Stimulated activated naive CD4-positive, alpha-beta T cell treated with Interleukin-2 at 50 U/mL for 16 hours (primary cell): ENCODE data around the gene GALNT10.
"Not testable (repeated sequence)": the region's sequence is repeated elsewhere in the genome, so short reads cannot be mapped to it uniquely, and the experiment has no call there.

ENCODE experiments used
- DNase-seq: peaks from one replicate; lab custom pipeline; 2025; lab: John Stamatoyannopoulos, UW

The GALNT10 gene

DNA sequence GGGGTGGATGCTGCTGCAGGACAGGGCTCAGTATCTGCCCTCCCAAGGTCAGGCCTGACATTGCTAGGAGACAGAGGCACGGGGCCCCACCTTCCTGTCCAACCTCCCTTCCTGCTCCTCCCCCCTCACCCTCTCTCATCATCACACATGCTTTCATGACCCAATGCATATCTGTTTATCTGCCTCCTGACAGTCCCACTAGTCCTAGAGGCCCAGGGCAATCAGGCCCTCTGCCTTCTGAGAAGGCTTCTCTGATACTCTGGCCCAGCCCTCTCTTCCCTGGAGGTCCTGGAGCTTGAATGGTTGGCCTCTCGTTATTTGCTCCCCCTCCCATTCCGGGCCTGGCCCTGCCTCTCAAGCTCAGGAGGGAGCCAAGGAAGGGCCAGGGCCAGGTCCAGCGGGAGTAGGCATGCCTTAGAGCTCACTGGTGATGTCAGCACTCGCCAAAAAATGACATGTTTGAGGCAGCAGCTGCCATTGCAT is 164.6 kb downstream of the GALNT10 start:
- no peak for DNase-seq

DNA sequence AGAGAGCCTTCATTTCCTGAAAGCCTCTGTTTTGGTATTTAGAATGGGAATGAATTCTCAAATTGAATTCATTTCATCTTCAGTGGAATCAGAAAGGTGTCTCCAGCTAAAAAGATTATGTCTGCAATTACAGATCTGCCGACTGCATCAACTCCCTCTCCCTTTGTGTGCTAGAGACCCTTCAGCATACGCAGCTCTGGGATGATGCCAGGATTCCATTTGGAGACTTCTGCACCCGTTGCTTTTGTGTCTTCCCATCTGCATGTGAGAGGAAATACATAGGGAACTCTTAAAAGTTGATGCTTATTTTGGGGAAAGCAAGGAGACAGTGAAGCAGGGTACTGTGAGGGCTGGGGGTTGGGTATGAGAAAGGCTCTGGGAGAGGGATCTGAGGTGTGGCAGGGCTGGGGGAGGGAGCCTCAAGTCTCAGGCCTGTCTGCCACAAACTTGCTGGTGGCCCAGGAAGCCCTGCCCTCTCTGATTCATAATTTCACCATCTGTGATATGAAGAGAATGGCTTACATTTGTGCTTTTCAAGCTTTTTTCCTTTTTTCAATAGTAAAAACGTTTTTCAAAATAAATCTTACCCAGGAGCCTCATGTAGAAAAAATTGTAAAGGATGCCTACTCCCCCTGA is 165.6 kb downstream of the GALNT10 start:
- DNase-seq: no peak

DNA sequence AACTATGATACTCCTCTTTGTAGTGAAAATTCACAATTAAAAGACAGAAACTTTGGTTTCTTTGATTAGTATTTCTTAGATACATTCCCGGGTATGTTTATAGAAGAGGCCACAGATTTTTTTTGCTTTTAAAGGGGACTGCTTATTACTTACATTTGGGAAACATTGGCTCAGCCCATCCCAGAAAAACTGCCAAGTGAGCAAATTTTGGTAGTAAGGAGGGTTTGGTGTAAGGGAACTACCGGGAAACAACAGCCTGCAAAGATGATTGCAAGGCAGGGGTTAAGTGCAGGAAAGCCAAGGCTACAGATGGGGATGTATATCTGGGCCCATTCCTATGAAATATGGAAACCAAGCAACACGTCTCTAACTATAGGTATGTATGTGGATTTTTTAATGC is 166.4 kb downstream of the GALNT10 start:
- DNase-seq: no peak

DNA sequence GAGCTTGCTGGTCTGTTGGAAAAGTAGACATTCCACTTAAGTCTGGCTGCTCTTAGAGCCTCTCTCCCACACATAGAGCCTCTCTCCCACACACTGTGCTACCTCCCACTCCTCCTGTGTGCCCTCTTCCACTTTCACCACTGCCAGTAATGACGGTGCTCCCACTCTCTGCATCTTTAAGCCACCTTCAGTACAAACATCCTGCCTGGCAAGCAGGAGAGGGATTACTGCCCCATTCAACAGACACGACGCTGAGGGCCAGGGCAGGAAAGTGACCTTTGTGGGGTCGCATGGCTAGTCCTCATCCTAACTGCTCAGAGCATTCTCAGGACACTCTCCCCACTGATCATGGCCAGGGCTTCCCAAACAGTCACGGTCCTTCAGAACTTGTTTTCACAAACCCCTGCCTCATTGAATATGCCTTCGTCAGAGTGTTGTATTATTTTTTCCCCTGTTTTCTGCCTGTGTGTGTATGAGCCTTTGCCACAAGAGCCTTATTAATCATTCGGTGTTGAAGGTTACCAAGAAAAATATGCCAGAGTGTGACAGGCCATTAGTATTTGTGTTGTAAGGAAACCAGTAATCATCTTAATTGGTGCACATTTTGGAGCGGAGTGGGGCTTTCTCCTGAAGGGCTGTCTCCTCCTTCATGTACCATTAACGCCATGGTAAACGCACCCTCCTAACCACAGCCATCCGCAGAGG is 168.1 kb downstream of the GALNT10 start:
- no peak for DNase-seq

DNA sequence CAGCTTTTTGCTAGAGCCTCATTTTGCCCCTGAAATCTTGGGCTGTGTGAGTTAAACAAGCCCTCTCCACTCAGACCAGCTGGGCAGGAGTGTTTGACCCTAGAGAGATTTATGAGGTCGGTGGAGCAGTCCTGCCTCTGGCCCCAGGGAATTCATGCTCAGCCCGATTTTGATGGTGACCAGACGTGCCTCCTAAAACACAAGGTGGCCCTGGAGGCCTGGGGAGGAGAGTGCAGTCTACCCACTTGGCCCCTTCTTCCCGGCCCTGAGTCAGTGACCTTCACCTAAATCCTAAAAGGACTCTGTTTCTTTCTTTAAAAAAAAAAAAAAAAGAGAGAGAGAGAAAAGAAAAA is 168.7 kb downstream of the GALNT10 start:
- no peak for DNase-seq

DNA sequence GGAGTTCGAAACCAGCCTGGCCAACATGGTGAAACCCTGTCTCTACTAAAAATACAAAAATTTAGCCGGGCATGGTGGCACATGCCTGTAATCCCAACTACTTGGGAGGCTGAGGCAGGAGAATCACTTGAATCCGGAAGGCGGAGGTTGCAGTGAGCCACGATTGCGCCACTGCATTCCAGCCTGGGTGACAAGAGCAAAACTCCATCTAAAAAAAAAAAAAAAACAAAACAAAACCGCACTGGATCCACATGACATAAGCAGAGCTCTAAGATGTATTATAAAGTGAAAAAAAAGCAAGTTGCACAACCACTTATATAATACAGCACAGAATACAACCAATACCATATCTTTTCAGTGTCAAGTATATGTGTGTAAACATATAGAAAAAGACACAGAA is 169.7 kb downstream of the GALNT10 start:
- DNase-seq: not testable (repeated sequence)

DNA sequence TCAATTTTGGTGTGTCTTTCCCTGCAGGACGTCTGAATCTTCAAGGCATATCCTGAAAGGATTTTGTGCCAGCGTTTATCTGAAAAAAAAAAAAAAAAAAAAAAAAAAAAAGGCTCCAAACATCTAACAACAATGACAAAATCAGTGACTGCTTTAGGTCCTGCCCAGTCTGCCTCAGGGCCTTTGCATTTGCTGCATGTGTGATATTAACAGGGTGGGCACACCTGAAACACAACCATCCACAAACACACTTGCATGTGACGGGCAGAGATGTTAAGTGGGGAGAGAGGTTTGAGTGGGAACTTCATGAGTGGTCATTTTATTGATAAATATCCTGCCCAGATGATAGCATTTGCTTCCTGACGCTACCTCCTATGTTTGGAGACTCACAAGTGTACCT is 172.9 kb downstream of the GALNT10 start:
- DNase-seq: no peak

DNA sequence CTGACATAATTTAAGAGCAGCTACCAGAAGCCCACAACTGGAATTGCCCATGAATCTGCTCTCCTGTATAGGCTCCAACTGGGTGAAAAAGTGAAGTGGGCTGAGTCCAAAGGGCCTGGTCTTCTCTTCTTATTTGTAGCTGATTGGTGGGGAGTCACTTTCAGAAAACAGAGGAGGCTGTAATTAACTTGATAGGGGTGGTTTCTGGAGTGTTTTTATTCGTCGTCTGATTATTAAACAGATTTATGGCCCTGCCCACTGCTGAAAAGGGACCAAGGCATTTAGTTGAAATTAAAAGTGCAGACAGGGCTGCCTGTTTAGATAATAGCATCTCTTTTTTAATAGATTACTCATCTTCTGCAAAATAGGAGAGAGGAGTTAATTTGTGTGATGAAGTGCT is 174.2 kb downstream of the GALNT10 start:
- no peak for DNase-seq

DNA sequence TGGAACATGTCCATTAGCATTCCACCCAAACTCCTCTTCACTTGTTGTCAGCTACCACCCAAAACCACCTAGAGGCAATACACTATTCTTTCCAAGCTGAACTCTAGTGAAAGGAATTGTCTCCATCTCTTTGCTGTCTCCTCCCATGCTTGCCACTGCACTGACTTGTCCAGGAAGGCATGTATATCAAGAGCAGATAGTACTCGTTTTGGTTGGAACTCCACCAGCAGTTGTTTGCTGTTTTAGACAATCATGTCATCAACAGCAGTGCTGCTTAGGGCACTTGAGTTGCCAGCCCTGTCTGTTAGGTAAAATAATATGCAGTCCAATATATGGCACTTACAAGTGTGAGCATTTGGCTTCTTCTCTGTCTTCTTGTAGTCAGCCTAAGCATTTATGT is 175.3 kb downstream of the GALNT10 start:
- no peak for DNase-seq

DNA sequence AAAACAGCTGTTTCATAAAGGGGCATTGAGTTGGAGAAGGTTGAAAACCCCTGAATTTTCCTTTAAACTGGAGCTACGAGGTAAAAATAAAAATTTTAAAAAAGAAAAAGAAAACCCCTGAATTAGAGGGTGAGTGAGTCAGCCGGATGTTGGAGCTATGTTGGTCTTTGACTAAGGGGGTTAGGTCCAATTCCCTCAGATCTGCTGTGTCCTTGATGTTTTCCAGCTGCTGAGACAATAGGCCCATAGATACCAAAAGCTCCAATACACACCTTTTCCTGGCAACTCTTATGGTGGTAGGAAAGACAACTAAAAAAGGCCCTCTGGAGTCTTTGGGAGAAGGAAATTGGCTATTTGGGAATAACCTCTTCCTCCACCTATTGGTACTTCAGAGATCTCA is 175.8 kb downstream of the GALNT10 start:
- no peak for DNase-seq

DNA sequence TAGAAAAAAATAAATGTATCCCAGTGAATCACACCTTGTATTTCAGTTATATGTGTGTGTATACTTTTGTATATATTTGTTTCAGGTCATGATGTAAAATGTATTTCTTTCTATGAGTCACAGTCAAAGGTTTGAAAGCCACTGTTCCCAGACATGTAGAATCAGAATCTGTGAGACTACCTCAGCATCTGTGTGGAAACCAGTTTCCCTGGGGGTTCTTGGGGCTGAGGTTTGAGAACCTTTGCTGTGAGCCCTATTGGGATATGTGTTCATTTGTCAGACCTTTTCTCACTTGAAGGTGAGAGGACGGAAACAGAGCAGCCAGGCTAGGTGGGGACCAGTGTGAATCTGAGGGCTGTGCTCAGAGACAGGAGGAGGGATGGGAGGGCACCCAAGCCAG is 176.6 kb downstream of the GALNT10 start:
- no peak for DNase-seq

DNA sequence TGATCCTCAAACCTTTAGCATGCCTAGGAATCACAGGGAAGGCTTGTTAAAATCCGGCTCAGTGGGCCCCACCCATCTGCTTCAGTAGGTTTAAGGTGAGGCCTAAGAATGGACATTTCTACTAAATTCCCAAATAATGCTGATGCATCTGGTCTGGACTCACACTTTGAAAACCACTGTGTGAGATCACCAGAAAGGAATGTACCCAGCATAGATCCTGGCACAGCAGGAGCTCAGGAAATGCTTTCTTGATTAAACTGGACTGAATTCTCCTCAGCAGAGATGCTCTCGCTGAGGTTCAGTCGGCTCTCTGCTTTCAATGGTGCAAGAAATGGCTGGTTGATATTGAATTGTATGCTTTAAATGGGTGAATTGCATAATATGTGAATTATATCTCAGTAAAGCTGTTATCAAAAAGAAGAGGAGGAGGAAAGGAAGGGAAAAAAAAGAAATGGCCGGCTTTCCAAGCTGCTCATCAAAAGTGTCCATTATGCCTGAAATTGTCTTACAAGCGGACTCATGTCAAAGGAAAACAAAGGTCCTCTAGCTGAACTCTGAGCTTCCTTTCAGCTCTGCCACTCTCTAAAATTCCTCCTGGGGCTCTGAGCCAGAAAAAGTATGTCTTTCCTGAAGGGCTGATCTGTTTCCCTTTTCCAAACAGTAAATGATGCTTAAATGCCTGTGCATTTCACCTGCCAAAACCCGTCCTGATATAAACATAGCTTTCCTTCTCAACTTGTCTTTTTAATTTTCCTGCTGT is 177.7 kb downstream of the GALNT10 start:
- DNase-seq: no peak

DNA sequence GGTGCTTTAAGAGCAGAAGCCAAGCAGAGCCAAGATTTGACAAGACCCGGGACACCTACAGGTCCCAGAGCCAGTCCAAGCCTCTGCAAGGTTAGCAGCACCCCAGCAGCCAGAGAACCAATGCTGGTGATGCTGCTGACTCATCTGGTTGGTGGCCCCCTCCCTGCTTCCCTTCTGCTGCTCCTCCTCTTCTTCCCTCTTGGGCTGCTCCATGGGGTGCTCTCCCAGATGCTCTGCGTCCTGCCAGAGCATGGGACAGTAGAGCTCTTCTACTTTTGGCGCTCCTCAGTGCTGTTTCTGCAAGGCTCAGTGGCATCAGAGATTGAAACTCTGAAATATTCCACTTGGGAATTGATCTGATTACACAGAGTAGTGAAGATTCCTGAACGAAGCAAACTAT is 179.1 kb downstream of the GALNT10 start:
- DNase-seq: no peak

DNA sequence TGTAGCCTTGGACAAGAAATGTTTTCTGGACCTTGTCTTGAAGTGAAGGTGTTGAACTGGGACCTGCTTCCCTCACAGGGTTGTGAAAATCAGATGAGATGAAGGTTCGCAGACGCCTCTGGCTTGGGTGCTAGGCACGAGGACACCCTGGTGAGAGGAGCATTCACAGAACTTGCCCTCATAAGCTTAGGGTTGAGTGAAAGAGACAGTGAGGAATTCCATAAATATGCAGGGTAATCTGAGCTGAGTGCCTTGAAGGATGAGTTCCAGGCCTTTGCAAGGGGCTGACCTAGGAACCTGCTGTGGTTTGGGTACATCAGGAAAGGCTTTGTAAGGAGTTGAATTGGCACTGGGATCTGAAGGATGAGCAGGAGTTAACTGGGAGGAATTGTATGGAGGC is 179.6 kb downstream of the GALNT10 start:
- no peak for DNase-seq

DNA sequence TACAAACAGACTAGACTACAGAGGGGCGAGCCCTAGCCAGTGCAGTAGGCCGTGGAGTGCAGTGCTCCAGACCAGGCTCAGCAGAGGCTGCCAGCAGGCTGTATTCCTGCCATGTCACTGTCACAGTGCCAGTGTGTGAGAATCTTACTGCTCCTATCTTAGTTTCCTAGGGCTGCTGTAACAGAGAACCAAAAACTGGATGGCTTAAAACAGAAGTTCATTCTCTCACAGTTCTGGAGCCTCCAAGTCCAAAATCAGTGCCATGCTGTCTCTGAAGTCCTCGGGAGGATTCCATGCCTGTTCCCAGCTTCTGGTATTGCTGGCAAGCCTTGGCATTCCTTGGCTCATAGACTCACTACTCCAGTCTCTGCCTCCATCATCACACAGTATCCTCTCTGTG is 180.3 kb downstream of the GALNT10 start:
- DNase-seq: no peak

DNA sequence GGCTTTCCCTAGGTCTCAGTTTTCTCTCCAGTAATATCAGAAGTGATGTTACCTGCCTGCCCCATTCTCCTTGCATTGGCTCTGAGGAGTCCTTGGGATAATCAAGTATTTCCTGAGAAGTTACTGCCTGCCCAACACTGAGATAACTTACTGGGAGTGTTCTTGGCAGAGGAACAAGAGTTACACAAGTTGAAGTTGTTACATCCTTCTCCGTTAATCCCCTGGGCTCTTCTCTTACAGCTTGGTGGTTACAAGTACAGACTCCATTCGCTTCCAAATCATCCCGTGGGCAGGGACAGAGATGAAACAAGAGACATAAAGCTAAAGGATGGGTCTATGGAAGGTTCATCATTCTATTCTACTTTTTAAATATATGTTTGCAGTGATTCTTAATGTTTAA is 181.2 kb downstream of the GALNT10 start:
- no peak for DNase-seq

DNA sequence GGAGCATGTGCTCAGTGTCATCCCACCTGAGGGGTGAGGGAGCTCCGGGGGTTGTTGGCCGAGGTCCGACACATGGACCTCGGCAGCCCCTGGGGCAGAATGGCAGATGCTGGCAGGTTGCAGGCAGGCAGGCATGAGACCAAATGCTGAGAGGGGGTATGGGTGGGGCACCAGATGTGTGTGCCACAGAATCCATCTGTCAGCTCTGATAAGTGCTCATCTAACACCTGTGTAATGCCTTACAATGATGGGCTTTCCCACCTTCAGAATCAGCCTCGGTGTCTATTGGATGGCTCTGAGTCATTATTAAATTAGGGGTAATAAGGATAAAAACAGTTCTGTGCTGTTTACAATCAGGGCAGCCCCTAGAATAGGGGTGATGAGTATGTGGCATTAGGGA is 182.1 kb downstream of the GALNT10 start:
- DNase-seq: no peak

DNA sequence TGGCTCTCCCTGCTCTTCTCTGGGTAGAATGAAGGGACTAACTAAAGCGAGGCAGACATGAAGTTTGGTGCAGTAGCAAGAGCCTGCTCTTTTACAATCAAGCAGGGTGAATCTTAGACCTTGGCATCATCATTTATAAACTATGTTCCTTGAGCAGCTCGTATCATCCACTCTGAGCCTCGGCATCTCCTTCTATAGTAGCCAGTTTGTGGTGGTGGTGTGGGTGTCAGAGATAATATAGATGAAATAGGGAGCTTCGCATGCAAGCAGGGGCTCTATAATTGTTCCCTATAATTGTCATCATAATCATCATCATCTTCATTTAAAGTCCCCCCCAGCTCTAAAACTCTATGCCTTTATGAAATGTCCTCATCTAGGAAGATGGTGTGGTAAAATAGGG is 182.8 kb downstream of the GALNT10 start:
- no peak for DNase-seq

DNA sequence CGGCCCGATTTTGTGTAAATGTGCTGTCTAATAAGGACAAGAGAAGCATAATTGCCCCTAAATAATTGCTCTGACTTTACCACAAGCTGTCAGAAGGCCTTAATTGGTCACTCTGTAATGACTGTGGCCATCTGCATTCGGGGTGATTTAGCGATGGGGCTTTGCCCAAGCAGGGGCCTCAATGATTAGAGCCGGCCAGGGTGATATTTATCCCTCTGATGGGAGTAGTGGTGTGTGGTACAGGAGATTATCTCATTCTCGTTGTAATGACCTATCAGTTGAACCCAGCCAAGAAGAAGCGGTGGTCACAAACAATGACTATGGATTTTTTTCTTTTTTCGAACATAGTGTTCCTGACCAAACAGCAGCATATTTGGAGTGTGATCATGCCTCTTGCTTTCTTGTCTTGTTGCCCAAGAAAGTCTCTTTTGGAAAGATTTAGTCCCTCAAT is 183.2 kb downstream of the GALNT10 start:
- DNase-seq: no peak

DNA sequence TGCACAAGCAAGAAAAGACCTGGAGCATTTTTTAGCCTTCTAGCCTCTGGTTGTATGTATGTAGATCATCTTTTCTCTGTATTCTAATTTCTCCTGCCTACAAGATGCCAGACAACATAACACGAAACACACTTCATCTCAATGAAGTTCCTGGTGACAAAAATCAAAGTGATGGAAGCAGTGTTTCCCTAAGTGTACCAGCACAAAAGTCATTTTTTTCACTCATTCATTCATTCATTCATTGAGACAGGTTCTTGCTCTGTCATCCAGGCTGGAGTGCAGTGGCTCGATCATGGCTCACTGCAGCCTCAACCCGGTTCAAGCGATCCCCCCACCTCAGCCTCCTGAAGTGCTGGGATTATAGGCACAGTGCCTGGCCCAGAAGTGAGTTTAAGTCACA is 183.7 kb downstream of the GALNT10 start:
- no peak for DNase-seq

DNA sequence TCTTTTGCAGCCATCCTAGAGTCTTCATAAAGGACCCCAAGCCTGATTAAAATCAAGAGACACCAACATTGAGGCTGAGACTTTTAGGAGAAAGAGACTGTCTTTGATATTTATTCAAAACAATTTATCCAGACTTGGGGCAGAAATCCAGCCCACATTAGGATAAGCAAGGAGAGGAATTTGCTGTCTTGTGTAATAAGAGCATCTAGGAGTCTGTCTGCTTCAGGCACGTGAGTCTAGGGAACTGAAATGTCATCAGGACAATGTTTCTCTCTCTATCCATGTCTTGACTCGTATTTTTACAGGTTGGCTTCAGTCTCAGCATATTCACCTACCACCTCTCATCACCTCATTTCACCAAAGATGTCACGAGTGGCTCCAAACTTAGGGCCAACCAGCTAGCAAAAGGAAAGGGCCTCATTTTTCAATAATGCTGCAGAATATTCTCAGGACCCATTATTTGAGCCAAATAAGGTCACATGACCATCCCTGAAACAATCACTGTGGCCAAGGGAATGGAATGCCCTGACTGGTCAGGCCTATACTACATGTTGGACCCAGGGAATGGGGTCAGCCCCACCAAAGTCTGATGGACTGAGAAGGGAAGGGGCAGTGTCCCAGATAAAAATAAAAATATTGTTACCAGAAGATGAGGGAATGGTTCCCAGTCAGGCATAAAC is 184.9 kb downstream of the GALNT10 start:
- DNase-seq: no peak

DNA sequence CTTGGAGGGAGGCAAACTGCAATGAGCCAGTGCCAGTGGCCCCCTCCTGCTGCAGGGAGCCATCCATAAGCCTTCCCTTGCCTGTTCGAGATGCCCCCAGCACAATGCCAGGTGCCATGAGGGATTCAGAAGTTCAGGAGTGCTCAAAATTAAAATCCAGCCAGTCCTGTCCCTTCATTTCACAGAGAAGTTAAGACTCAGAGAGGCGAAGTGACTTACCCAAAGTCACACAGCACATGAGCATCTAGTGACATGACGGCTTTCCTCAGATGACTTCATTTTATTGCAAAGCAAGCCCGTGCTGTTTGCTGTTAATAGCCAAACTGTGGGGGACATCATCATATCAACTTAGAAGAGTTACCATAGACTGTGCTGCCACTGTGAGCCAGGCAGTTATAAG is 185.9 kb downstream of the GALNT10 start:
- DNase-seq: no peak
